GM10248 (cell line): ENCODE results near the gene SMTNL2.

Source experiments
- CTCF ChIA-PET: fragments of 300-600 bp; sonication (Branson Sonifier 250); formaldehyde crosslinking; extraction: SDS; loops from one replicate; lab custom pipeline; 2021; ENCODE audit warnings: antibody characterized with exemption; lab: Yijun Ruan, JAX
- POLR2A ChIA-PET: fragments of 350-650 bp; sonication (Branson Sonifier 250); formaldehyde crosslinking; extraction: SDS; loops from one replicate; lab custom pipeline; 2020; ENCODE audit warnings: antibody characterized with exemption; lab: Yijun Ruan, JAX
- DNase-seq: peaks from one replicate; pipeline ENCODE4 v3.0.0; 2012; ENCODE audit errors: extremely low spot score
- TF ChIP-seq, protein P1 (sequence below): IDR thresholded peaks from 2 replicates; pipeline ENCODE4 v1.5.1; 2012; ENCODE audit warnings: mild to moderate bottlenecking, low read depth; ENCODE audit errors: extremely low read depth, missing control alignments, control extremely low read depth

Gene SMTNL2

DNA sequence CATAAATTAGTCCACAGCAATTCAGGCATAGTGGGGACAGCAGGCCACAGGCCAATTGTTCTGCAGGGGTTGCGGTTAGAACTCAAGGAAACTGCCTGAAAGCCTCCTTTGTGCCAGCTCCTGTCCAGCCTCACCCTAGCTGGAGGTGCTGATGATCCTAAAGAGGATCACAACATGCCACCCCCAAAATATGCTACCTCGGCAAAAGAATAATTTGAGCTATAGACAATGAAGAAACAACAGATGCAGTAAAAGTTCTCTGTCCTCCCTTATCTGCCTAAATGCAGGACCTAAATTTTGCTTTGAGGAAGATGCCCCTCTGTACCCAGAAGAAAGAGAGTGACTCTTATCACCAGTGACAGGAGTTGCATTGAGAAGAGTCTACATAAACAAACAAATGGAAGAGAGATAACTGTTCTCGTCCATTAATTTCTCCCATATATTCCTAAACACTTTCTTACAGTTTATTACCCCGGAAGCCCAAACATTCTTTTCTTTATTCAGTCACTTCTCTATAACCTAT, 42.5 kb downstream of the SMTNL2 start:
- no peak for DNase-seq
- TF ChIP-seq, protein P1, sequence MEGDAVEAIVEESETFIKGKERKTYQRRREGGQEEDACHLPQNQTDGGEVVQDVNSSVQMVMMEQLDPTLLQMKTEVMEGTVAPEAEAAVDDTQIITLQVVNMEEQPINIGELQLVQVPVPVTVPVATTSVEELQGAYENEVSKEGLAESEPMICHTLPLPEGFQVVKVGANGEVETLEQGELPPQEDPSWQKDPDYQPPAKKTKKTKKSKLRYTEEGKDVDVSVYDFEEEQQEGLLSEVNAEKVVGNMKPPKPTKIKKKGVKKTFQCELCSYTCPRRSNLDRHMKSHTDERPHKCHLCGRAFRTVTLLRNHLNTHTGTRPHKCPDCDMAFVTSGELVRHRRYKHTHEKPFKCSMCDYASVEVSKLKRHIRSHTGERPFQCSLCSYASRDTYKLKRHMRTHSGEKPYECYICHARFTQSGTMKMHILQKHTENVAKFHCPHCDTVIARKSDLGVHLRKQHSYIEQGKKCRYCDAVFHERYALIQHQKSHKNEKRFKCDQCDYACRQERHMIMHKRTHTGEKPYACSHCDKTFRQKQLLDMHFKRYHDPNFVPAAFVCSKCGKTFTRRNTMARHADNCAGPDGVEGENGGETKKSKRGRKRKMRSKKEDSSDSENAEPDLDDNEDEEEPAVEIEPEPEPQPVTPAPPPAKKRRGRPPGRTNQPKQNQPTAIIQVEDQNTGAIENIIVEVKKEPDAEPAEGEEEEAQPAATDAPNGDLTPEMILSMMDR: no peak
- ChIA-PET CTCF (interaction anchor here (0.8 to 3.9 kb wide), 12 partner anchors 10 to 208 kb away, joined by 3 to 50 read pairs (median 4); partner anchors contain the start of genes GGT6 and MYBBP1A), POLR2A (no interaction called here)

DNA sequence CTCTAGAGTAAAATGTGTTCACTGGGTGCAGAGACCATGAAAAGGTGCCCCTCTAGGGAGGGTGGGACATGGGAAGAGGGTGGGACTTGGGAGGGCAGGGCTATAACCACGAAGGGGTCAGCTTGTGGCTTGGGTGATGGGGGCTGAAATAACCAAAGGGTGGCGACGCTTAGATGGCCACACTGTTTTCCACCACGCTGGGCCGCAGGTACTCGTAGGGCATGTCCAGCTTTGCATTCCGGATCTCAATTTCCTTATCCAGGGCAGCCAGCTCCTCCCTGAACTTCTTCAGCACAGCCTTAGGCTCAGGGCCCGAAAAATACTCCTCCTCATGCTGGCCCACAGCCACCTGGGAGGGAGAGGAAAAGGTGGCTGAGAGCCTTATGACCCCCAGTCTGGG, 47.1 kb downstream of the SMTNL2 start:
- ChIA-PET CTCF (interaction anchor here (2.3 to 2.9 kb wide), 2 partner anchors 16 to 65 kb away, joined by 8 to 10 read pairs; no protein-coding TSS in a partner anchor), POLR2A (no interaction called here)
- DNase-seq: no peak
- TF ChIP-seq, protein P1: no peak

DNA sequence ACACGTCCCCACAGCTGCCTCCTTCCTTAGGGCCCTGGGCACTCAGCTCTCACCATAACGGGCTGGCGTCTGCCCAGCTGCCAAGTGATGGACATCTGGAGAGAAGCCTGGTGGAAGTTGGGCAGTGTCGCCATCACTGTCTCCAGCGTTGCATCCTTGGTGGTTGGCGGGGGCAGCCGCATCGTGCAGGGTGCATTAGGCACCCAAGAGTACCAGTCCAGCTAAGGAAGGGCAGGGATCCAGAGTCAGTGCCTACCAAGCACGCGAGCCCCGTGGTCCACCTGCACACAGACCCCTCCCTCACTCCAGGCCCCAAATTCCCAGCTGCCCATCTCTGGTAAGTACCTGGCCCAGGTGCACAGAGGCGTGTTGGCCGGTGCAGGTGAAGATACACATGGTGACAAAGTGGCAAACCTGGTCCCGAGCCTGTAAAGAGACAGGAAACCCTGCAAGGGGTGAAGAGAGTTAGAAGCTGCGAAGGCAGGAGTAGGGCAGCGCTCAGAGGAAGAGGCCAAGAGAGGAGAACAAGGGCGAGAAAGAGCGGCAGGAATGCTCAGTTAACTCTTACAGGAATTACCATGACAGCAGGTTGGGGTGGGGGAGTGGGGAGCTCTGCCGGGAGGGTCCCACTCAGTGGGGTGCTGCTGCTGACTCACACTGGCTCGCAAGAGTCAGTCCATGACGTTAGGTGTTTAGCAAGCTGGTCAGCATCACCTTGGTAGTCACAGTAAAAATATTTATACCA, 47.7 kb downstream of the SMTNL2 start:
- no peak for DNase-seq
- TF ChIP-seq, protein P1: no peak
- CTCF ChIA-PET: interaction anchor here (2.3 to 2.9 kb wide), 2 partner anchors 15 to 65 kb away, joined by 8 to 10 read pairs; no protein-coding TSS in a partner anchor
- POLR2A ChIA-PET: no interaction called here

DNA sequence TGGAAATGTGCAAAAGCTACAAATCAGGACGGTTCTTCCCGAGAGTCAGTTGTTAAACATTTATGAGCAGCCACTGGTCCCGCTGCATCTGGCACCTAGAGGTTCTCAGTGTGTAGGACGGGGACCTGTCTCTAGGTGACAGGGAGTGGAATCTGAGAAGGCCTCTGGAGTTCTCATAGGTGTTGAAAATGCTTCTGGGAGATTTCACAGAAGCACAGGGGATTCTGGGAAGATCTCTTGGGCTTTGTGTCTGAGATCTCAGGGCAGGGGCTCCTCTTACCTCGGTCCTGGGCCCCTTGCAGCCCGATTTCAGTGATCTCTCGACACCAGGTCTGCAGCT, 48.2 kb downstream of the SMTNL2 start:
- TF ChIP-seq, protein P1: no peak
- no peak for DNase-seq
- CTCF ChIA-PET: interaction anchor here (1.1 to 2.9 kb wide), 4 partner anchors 7 to 66 kb away, joined by 3 to 12 read pairs (median 9); no protein-coding TSS in a partner anchor
- POLR2A ChIA-PET: no interaction called here

DNA sequence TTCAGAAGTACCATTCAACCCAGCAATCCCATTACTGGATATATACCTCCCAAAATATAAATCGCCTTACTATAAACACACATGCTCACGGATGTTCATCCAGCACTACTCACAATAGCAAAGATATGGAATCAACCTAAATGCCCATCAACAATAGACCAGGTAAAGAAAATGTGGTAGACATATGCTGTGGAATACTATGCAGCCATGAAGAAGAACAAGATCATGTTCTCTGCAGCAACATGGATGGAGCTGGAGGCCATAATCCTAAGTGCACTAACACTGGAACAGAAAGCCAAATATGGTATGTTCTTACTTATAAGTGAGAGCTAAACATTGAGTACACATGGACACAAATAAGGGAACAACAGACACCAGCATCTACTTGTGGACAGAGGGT, 49.3 kb downstream of the SMTNL2 start:
- TF ChIP-seq, protein P1: no peak
- DNase-seq: no peak
- CTCF ChIA-PET: interaction anchor here (1.1 to 2.9 kb wide), 4 partner anchors 8 to 67 kb away, joined by 3 to 12 read pairs (median 9); no protein-coding TSS in a partner anchor
- POLR2A ChIA-PET: no interaction called here

DNA sequence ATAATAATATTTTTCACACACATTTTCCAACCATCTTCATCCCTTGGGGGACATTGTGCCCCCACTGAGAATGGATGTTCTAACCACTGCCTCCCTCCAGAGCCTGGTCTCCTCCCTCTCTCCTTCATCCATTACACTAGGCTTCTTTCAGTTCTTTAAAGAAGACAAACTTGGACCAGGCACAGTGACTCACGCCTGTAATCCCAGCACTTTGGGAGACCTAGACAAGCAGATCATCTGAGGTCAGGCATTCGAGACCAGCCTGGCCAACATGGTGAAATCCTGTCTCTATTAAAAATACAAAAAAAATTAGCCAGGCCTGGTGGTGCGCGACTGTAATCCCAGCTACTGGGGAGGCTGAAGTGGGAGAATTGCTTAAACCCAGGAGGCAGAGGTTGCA, 50.6 kb downstream of the SMTNL2 start:
- CTCF ChIA-PET: interaction anchor here (2.3 to 3.1 kb wide), 3 partner anchors 9 to 68 kb away, joined by 12 to 18 read pairs (median 13); no protein-coding TSS in a partner anchor
- no peak for DNase-seq
- TF ChIP-seq, protein P1: no peak
- POLR2A ChIA-PET: no interaction called here
